GM19025 (cell line): Measurements from ENCODE around the gene PODXL2.
A peak's percentile ranks its signal among the peaks of the same experiment; 100 is the strongest.

Experiments used
- ATAC-seq: cut with Tn5 transposase; IDR thresholded peaks from one replicate; pipeline ENCODE4 v1.9.1; 2021; ENCODE audit warnings: mild to moderate bottlenecking, low read depth, moderate library complexity; ENCODE audit not compliant: unreplicated experiment

The PODXL2 gene

DNA sequence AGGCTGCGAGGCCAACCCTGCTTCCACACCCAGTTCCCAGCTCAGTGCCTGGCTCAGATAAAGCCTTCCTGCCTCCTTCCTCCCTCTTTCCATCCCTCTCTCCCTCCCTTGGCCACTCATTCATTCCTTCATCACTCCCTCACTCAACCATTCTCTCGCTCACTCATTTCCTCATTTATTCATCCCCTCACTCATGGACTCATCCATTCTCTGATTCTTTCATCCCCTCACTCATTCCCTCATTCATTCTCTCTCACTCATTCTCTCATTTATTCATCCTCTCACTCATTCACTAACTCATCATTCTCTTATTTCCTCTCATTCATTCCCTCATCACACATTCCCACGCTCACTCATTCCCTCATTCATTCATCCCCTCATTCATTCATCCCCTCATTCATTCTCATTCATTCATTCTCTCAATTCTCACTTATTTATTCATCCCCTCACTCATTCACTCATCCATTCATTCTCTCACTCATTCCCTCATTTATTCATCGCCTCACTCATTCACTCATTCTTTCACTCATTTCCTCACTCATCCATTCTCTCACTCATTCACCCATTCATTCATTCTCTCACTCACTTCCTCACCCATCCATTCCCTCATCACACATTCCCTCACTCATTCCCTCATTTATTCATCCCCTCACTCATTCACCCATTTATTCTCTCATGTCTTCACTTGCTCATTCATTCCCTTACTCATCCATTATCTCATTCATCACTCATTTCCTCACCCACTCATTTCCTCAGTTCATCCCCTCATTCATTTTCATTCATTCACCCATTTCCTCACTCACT lies 56.9 kb downstream of the PODXL2 start:
- no peak for ATAC-seq

DNA sequence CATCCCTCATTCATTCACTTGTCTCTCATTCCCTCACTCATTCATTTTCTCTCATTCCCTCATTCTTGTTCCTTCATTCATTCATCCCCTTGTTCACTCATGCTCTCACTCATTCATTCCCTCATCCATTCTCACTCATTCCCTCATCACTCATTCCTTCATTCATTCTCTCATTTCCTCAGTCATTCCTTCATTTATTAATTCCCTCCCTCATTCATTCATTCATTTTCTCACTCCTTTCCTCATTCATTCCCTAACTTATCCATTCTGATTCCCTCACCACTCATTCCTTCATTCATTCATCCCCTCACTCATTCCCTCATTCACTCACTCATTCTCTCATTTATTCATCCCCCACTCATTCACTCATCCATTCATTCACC lies 57.5 kb downstream of the PODXL2 start:
- no peak for ATAC-seq

DNA sequence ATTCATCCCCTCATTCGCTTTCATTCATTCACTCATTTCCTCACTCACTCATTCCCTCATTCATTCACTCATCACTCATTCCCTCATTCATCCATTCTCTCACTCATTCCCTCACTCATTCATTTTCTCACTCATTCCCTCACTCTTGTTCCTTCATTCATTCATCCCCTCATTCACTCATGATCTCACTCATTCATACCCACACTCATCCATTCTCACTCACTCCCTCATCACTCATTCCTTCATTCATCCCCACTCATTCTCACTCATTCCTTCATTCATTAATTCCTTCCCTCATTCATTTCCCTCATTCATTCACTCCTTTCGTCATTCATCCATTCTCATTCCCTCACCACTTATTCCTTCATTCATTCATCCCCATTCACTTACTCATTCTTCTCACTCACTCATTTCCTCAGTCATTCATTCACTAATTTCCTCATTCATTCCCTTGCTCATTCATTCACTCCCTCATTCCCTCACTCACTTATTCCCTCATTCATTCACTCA lies 58.3 kb downstream of the PODXL2 start:
- no peak for ATAC-seq

DNA sequence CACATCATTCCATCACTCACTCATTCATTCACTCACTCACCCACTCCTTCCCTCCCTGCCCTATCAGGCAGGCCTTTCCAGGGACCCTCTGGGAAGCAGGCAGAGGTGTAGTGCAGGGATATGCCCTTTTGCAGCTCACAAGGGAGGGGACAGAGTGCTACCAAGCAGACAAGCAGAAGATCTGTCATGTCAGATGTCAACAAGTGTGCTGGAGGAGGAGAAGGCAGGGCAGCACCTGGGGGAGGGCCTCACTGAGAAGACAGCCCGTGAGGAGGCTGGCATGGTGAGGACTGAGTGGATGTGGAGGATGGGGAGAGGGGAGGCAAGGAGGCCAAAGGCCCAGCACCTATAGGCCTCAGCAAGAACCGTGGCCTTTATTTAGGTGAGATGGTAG lies 59.0 kb downstream of the PODXL2 start:
- ATAC-seq: no peak

DNA sequence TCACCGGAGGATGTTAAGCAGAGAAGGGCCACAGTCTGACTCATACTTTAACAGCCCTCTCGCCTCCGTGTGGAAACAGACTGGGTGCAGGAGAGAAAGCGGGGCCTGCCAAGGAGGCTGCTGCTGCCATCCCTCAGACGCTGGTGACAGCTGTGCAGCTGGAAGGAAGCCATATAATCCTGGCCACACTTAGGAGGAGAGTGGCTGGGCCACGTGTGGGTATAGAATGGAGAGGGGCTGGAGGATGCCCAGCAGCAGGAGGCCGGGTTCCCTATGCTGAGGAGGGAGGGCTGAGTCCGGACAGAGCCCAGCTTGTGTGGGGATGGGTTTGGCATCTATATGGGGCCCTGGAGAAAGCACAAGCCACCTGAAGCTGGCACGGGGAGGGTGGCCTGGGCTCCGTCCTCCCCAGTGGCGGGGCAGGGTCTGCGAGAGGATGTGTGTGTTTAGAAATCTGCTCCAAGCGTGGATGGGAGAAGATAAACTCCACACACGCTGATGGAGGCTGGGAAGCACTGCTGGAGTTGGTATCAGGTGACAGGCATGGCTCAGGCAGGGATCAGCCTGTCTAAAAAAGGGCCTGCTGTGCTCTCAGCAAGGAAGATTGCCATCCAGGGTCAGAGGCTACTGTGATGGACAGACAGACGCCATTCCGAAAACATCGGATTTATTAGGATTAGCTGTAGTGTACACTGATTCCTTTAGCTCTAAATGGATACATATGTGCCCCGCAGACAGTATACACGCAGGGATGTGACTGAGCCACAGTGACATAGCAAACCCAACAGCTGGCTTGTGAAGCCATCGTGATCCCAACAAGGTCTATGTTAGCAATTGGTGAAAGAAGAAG lies 59.7 kb downstream of the PODXL2 start:
- no peak for ATAC-seq

DNA sequence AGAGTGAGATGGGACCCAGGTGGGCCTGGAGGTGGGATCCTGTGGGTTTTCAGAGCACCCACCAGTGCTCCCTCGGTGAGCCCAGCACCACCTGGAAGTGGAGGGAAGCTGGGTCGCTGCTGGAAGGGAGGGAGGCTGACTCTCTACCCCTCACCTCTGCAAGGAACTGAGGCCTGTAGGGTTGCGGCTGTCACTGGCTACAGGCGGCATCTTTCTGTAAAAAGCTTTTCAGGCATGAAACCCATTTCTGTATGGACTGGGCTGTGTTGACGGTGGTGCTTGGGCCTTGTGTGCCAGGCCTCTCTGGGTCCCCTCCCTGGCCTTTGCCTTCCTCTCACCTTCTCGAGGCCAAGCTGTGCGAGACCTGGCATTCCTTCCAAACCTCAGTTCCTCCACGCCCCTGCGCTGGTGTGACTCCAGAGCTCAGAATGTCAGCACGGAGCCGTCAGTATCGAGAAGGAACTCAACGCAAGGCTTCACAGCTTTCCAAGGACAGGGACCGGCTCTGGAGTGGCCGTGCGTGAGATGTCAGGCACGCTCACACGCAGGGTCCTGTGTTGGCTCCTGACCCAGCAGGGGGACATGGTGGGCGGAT lies 60.4 kb downstream of the PODXL2 start:
- ATAC-seq: no peak

DNA sequence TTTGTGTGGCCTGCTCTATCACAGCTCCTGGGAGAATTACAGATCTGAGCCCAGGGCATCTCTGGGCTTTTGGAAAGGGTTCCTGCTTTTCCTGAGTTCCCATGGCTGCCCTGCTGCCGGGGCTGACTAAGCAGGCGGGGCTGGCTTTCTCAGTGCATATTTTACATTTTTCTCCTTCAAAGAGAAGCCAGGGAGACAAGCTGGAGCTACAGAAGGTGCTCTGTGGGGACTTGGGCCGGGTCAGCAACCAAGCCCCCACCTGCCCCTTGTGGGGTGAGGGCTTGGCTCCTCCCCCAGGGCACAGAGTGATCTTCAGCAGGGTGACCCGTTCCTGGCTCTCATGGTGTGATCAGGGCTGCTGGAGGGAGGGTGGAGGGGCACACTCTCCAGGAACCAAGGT lies 61.1 kb downstream of the PODXL2 start:
- no peak for ATAC-seq

DNA sequence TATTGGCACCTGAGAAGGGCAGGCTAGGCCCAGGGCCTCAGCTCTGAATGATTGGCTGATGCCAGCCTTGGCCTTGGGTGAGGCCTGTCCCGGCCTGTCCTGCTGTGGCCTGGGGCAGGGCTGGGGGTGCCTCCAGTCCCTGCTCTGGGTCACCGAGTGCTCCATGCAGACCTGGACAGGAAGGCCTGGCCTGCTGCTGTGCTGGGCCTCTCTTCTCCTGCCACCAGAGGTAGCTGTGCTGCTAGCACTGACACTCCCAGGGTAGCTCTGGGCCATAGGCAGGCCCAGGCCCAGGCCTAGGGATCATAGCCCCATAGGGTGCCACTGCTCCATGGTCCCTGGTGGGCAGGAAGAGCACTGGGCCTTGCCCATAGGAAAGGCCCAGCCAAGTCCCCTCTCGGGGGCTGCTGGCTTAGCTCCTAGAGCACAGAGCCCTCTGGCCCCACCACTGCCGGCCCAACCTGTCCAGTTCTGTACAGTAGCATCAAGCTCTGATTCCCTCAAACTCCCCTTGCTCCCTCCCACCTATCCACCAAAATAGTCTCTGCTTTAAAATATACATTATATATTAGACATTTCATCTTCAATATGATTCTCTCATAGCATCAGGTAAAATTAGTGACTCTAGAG lies 62.0 kb downstream of the PODXL2 start:
- no peak for ATAC-seq

DNA sequence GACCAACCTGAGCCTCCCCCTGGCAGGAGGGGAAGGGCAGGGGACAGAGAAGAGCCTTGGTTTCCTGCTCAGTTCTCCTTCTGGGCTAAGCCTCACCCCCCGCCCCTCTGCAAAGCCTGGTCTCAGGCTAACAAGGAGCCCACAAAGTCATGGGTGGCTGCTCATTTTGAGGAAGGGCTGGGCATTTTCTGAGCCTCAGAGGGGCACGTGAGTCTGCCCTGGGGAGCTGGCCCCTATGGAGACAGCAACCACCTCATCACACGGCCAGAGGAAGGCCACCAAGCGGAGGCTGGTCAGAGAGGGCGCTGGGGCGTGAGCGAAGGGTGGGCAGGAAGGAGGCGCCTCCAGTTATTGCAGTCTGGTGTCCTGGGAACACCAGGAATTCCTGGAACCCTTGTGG lies 62.5 kb downstream of the PODXL2 start:
- ATAC-seq: no peak

DNA sequence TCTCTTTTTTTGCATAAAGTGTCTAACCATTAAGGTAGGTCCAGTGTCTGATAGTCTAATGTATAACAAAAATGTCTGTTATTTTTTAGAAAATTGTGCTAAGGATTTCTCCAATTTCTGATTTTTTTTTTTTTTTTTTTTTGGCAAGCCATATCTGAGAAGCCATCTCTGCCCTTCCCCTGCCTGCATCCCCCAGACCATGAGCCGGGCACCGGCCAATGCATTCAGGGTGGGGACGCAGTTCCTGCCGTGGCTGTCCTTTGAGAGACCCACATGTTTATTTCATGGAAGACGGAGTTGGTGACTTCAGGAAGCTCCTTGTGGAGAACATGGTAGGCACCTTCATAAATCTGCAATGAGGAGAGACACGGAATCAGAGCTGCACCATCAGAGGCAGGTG lies 63.0 kb downstream of the PODXL2 start:
- ATAC-seq: no peak

DNA sequence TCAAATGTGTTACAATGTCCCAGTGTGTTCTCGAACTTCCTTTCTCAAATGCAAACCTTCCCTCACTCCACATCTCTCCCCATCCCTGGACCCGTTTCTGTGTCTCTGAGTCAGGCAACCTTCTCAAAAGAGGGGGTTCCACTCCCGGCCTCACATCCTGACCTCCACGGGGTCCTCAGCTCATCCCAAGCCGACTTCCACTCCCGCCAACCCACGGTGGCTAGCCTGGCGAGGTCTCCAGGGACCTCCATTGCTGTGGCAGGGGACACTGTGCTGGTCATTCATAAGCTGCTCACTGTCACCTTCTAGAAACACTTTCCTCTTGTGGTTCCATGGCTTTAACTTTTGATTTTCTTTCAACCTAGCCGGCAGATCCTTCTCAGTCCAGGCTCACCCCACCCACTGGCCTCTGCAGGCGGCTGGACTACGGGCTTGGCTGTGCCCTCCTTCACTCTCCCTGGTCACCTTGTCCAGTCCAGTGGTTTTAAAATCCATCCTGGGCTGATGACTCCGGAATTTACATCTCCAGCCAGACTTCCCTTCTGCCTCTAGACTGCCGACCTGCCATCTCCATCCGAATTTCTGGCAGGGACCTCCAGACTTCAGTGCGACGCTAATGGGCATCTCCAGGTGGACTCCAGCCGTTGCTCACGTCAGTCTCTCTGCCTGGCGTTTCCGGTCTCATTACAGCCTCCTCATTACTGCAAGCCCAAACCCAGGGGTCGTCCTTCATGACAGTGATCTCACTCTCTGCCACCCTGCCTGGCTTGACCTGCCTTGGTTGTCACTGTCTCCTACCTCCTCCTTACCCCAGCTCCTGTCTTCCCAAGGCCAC lies 63.7 kb downstream of the PODXL2 start:
- no peak for ATAC-seq

DNA sequence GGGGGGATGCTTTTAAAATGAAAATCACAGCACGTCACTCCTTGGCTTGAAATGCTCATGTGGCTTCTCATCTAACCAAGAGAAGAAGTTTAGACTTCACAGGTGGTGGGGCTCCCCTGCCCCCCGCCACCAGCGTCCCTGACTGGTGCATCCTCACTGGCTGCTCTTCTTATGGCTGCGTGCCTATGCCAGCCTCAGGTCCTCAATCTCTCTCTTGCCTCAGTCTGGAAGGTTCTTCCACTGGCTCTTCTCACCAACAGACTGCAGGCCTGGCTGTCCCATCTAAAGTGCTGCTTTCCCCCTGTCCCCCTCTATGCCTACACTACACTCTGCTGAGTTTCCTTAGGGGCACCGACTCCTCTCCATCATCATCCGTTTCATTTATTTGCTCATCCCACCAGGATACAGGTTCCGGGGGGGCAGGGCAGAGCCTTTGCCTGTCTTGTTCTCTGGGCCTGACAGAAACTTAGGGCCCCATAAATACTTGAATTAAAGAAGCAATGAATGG lies 64.4 kb downstream of the PODXL2 start:
- no peak for ATAC-seq

DNA sequence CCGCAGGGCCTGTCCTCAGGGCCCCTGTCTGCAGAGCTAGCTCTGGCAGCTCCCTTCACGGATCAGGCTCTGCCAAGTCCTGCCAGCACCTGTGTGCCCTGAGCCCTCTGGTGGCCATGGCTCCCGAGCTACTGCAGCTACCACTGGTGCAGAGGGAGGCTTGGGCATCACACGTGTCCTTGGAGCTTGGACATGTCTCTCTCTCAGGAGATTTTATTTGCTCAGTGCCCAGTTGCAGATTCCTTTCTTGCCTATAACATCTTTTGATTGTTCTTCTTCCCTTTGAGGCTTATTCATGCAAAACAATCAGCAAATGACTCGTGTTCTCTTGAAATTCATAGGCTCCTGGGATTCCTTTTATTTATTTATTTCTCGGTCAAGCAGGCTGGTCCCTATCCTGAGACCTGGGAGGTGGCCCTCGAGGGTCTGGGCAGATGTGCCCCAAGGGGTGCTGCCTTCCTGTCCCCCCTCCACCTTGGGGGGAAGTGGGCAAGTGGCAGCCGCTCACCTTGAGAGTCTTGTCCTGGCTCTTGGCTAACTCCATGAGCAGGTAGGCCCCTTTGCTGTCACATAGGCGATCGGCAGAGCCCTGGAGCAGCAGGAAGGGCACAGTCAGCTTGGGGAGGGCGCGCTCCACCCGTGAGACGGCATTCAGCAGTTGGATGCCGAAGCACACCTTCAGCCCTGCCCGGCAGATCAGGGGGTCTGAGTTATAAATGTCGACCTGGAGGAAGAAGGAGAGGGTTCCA lies 65.7 kb downstream of the PODXL2 start:
- ATAC-seq: no peak

DNA sequence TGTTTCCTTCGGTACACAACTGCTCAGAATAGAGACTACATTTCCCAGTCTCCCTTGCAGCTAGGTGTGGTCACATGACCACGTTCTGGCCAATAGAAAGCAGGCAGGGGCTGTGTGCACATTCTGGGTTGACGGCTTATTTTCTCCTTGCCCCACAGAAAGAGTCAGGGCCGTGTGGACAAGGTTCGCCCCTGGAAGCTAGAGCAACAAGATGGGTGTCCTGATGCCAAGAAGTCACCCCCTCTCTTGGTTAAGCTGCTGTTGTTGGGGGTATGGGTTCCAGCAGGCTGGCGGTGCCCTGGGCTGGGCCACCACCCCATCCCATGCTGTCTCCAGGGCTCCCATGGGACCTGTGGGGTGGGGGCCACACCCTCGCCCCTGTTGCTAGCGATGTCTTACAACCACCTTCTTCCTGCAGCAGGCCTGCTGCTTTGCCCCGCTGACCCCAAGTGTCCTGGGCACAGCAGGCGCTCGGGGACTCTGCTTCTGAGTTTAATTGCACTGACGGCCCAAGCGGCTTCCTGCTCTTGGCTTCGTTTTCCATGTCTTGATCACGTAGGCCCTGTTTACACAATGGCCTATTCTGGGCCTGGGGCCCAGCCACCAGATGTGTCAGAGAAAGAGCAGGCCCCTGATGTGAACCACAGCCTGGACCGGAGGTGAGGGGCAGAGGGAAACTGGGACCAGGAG lies 68.7 kb downstream of the PODXL2 start:
- peak; percentile 66 for ATAC-seq

DNA sequence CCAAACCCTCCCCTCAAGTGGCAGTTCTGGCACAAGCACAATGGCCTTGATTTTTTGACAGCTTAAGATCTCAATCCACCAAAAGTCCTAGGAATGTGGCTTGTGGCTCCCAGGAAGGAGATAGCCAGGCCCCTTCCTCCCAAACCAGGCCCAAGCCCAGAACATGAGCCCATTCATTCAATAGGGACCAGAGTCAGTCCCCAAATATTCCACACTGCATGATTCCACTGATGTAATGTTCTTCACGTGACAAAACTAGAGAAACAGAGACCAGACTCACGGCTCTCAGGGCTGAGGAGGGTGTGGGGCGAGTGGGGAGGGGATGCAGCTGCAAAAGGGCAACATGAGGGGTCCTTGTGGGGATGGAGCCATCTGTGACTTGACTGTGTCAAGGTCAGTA lies 69.3 kb downstream of the PODXL2 start:
- ATAC-seq: no peak

DNA sequence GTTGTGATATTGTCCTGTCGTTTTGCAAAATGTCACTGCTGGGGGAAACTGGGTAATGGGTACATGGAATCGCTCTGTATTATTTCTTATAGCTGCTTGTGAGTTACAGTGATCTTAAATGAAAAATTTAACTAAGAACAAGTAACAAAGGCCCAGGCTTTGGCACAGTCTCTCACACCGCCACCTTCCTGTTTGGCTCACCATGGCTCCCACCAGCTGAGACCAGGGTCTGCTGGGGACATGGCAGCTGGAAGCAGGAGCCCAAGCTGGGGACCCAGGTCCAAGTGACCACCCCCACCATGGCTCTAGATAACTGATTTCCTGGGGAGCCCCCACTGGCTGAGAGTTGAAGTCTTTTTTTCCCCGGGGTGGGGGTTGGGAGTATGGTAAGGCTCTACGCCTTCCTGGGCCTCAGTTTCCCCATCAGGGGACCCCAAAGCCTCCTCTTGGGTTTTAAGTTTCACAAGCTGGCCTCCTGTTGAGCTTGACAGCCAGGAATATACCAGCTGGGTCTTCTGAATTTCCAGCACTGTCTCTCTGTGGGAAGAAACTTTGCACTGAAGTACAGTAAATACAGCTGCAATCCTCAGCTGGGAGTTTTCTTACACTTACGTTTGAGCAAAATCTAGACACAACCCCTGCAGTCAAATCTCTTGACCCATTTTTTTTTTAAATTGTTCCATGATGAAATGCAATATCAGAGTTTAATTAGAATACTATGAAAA lies 69.9 kb downstream of the PODXL2 start:
- no peak for ATAC-seq

DNA sequence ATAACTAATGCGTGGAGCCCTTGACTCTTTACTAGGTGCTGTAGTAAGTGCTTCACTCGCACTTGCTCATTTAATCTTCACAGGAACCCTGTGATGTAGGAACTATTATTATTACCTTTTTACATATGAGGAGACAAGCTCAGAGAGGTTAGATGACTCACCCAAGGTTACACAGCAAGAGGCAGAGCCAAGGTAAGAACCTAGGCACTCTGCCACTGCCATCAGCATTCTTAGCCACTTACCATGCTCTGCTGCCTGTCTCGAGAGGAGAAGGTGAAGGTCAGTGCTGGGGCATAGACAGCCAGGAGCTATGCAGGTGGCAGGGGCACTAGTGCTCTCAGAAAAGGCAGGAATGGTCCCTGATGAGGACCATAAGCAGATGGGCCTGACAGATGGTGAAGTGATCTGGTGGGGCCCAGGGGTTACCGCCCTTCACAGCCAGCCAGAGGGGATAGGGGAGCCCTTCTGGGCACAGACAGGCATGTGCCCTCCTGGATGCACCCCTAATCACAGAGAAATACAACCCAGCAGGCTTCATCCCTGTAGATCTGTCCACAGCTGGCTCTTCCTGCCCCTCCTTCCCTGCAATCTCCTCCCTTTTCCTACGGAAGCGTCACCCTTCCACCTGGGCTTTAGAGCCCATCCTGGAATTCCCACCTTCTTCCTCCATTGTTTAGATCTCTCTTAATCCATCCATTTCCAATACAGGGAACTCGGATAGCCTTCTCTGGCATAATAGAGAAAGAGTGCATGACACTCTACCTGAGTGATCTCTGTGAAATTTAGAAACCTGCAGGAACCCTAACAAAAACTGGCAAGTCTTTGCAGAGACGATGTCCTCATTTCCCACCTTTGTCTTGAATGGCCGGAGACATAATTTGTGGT lies 70.7 kb downstream of the PODXL2 start:
- no peak for ATAC-seq
